Endometrial microvascular endothelial cells (primary cell): ENCODE measurements around the gene OPHN1. TPM values are rescaled to one million over a fixed set of nuclear protein-coding genes. Genes with fewer than 3 reads are reported as not detected.
"Not testable (repeated sequence)": the region's sequence is repeated elsewhere in the genome, so short reads cannot be mapped to it uniquely, and the experiment has no call there.

Experiments
- in situ Hi-C: cut with HindIII; loops from 2 replicates; pipeline ENCODE4 v1.10.0; 2017; ENCODE audit warnings: low sequenced_read_pairs, low pct_unique_long_range_greater_than_20kb; ENCODE audit errors: inconsistent ontology term
- total RNA-seq: library from RNA; depleted of rRNA; stranded (reverse); fragments of >200 nt; gene quantifications from one replicate; pipeline ENCODE4 v1.2.3, GENCODE V29; 2015; ENCODE audit errors: inconsistent ontology term

The OPHN1 gene
- total RNA-seq, 1 donor from 2014 or later = 8.5 TPM

GRCh38 chrX:68121835-68122234 lies 311.5 kb downstream of the OPHN1 start:
- in situ Hi-C loops = no loop called here

GRCh38 chrX:68121371-68121770 lies 311.9 kb downstream of the OPHN1 start:
- in situ Hi-C loops = no loop called here

GRCh38 chrX:68115371-68115770 lies 317.9 kb downstream of the OPHN1 start:
- in situ Hi-C loops = no loop called here

GRCh38 chrX:68114573-68115129 lies 318.6 kb downstream of the OPHN1 start:
- in situ Hi-C loops = no loop called here

- in situ Hi-C loops = no loop called here
Observed at GRCh38 chrX:68113837-68114572, 319.3 kb downstream of the OPHN1 start.

GRCh38 chrX:68112321-68112720 lies 321.0 kb downstream of the OPHN1 start:
- in situ Hi-C loops = no loop called here

- in situ Hi-C loops = no loop called here
Observed at GRCh38 chrX:68109162-68109561, 324.1 kb downstream of the OPHN1 start.

- in situ Hi-C loops = no loop called here
Observed at GRCh38 chrX:68098431-68098830, 334.9 kb downstream of the OPHN1 start.

GRCh38 chrX:68090266-68090665 lies 343.0 kb downstream of the OPHN1 start:
- in situ Hi-C loops = no loop called here

- in situ Hi-C loops = no loop called here
Observed at GRCh38 chrX:68087526-68087925, 345.8 kb downstream of the OPHN1 start.

- in situ Hi-C loops = no loop called here
Observed at GRCh38 chrX:68086709-68087108, 346.6 kb downstream of the OPHN1 start.

- in situ Hi-C loops = no loop called here
Observed at GRCh38 chrX:68084765-68085164, 348.5 kb downstream of the OPHN1 start.

GRCh38 chrX:68083510-68083909 lies 349.8 kb downstream of the OPHN1 start:
- in situ Hi-C loops = no loop called here

GRCh38 chrX:68079961-68080360 lies 353.3 kb downstream of the OPHN1 start:
- in situ Hi-C loops = no loop called here

GRCh38 chrX:68078801-68079200 lies 354.5 kb downstream of the OPHN1 start:
- in situ Hi-C loops = not testable (repeated sequence)

GRCh38 chrX:68077378-68077777 lies 355.9 kb downstream of the OPHN1 start:
- in situ Hi-C loops = no loop called here

- in situ Hi-C loops = no loop called here
Observed at GRCh38 chrX:68072041-68072440, 361.3 kb downstream of the OPHN1 start.

- in situ Hi-C loops = not testable (repeated sequence)
Observed at GRCh38 chrX:68070119-68070518, 363.2 kb downstream of the OPHN1 start.

GRCh38 chrX:68061206-68061535 lies 372.1 kb downstream of the OPHN1 start:
- in situ Hi-C loops = no loop called here

- in situ Hi-C loops = no loop called here
Observed at GRCh38 chrX:68060506-68061205, 372.6 kb downstream of the OPHN1 start.
